ENCODE data around the gene COPZ2. TPM values are rescaled to one million over a fixed set of nuclear protein-coding genes. Genes with fewer than 3 reads are reported as not detected.

The COPZ2 gene
- polyA plus RNA-seq, 5 donors = 18.2 to 35.3 (median 23.4) TPM

- DNase-seq = no peak
Measured at GRCh38 chr17:48057626-48058025, 20.0 kb upstream of the COPZ2 start.

- DNase-seq = no peak
Measured at GRCh38 chr17:48056879-48057278, 19.3 kb upstream of the COPZ2 start.

GRCh38 chr17:48056246-48056745 is 18.7 kb upstream of the COPZ2 start:
- no peak for DNase-seq

- DNase-seq = no peak
Measured at GRCh38 chr17:48055531-48056245, 18.1 kb upstream of the COPZ2 start.

GRCh38 chr17:48054238-48055185 is 16.9 kb upstream of the COPZ2 start:
- peak; percentile 67 to 68 for DNase-seq

GRCh38 chr17:48053758-48054237 is 16.2 kb upstream of the COPZ2 start:
- no peak for DNase-seq

- DNase-seq = no peak
Measured at GRCh38 chr17:48052956-48053757, 15.6 kb upstream of the COPZ2 start.

GRCh38 chr17:48051706-48052486 is 14.3 kb upstream of the COPZ2 start:
- DNase-seq = peak; percentile 67 to 81

GRCh38 chr17:48051283-48051682 is 13.7 kb upstream of the COPZ2 start:
- no peak for DNase-seq

GRCh38 chr17:48048384-48049126 is 11.0 kb upstream of the COPZ2 start:
- DNase-seq = peak; percentile 81 to 82

- peak; percentile 98 to 99 for DNase-seq
Measured at GRCh38 chr17:48047741-48048383, 10.3 kb upstream of the COPZ2 start, which contains the start of gene NFE2L1. NFE2L1 (plus strand) TSS chr17:48048359; CDS start chr17:48051119, 2,760 bp downstream.

- DNase-seq = peak in 1 of 2 donors; percentile 11
Measured at GRCh38 chr17:48047113-48047740, 9.6 kb upstream of the COPZ2 start.

GRCh38 chr17:48046296-48046695 is 8.7 kb upstream of the COPZ2 start:
- no peak for DNase-seq

- no peak for DNase-seq
Measured at GRCh38 chr17:48045316-48046001, 7.9 kb upstream of the COPZ2 start.

GRCh38 chr17:48044851-48045250 is 7.3 kb upstream of the COPZ2 start:
- no peak for DNase-seq

- no peak for DNase-seq
Measured at GRCh38 chr17:48043176-48043575, 5.6 kb upstream of the COPZ2 start.

- DNase-seq = no peak
Measured at GRCh38 chr17:48038687-48039086, 1.1 kb upstream of the COPZ2 start.

GRCh38 chr17:48037838-48038323 is 284 bp upstream of the COPZ2 start:
- DNase-seq = no peak

Measured in right lung (tissue), 5 donors.